ENCODE measurements around the gene ARHGEF28.

GRCh38 chr5:73682176-73682575 is 56.2 kb downstream of the ARHGEF28 start:
- no peak for TF ChIP-seq ZNF274 (IDR thresholded peaks at IDR 0.05; ENCODE audit: low read depth, low read length)
- TF ChIP-seq YY1 (IDR thresholded peaks at IDR 0.05; ENCODE audit: insufficient read depth, insufficient read length), result no peak
- no peak for TF ChIP-seq SUZ12 (IDR thresholded peaks at IDR 0.05; ENCODE audit: extremely low read depth, insufficient read depth, insufficient read length)
